Smooth muscle cell (in vitro differentiated cells): Measurements from ENCODE around the gene SIX4. TPM values are rescaled to one million over a fixed set of nuclear protein-coding genes. Genes with fewer than 3 reads are reported as not detected.

Experiments
- DNase-seq: peaks from one replicate; lab custom pipeline; 2025; ENCODE audit not compliant: unreplicated experiment; lab: John Stamatoyannopoulos, UW
- H2AFZ ChIP-seq: fragments of 200-600 bp; sonication (generic); 2 replicates; pipeline ENCODE4 v1.6.0; 2016; ENCODE audit warnings: antibody characterized with exemption, low read depth, mild to moderate bottlenecking
- H3F3A ChIP-seq: fragments of 200-600 bp; sonication (generic); 2 replicates; pipeline ENCODE4 v1.6.0; 2017; ENCODE audit warnings: antibody characterized with exemption, low read depth
- H3K27ac ChIP-seq: fragments of 200-600 bp; sonication (generic); 2 replicates; pipeline ENCODE4 v1.5.1; 2016; ENCODE audit warnings: low read depth, mild to moderate bottlenecking
- H3K27me3 ChIP-seq: fragments of 200-600 bp; sonication (generic); 2 replicates; pipeline ENCODE4 v1.6.1; 2016; ENCODE audit warnings: low read depth, mild to moderate bottlenecking
- H3K36me3 ChIP-seq: fragments of 200-600 bp; sonication (generic); 2 replicates; pipeline ENCODE4 v1.5.1; 2016; ENCODE audit warnings: low read depth
- H3K4me1 ChIP-seq: fragments of 200-600 bp; sonication (generic); 2 replicates; pipeline ENCODE4 v1.5.1; 2016; ENCODE audit warnings: low read depth
- H3K4me2 ChIP-seq: fragments of 200-600 bp; sonication (generic); 2 replicates; pipeline ENCODE4 v1.6.0; 2016; ENCODE audit warnings: mild to moderate bottlenecking
- H3K4me3 ChIP-seq: fragments of 200-600 bp; sonication (generic); 2 replicates; pipeline ENCODE4 v1.5.1; 2016; ENCODE audit warnings: mild to moderate bottlenecking
- H3K79me2 ChIP-seq: fragments of 200-600 bp; sonication (generic); 2 replicates; pipeline ENCODE4 v1.6.0; 2016; ENCODE audit warnings: low read depth, mild to moderate bottlenecking
- H3K9ac ChIP-seq: fragments of 200-600 bp; sonication (generic); 2 replicates; pipeline ENCODE4 v1.6.0; 2016; ENCODE audit warnings: low read depth
- H3K9me3 ChIP-seq: fragments of 200-600 bp; sonication (generic); replicated peaks from 2 replicates; pipeline ENCODE4 v1.5.1; 2016; ENCODE audit warnings: low read depth
- H4K20me1 ChIP-seq: fragments of 200-600 bp; sonication (generic); 2 replicates; pipeline ENCODE4 v1.6.0; 2016; ENCODE audit warnings: low read depth
- CTCF ChIP-seq: fragments of 200-600 bp; sonication (generic); IDR thresholded peaks from 2 replicates; pipeline ENCODE4 v1.5.1; 2017; ENCODE audit warnings: borderline replicate concordance, mild to moderate bottlenecking, antibody characterized with exemption; ENCODE audit not compliant: insufficient read depth, poor library complexity, severe bottlenecking
- WGBS: methylation state at CpG from one replicate; pipeline ENCODE4 v1.1.7; 2016; ENCODE audit warnings: low lambda C conversion rate; 5-methylcytosine and 5-hydroxymethylcytosine counted together
- polyA plus RNA-seq: library from polyadenylated mRNA; unstranded; fragments of >200 nt; fragmentation: Nextera tagmentation; extraction: Ambion mirVana; gene quantifications from 2 replicates; pipeline ENCODE4 v1.2.1, GENCODE V29; 2016
- total RNA-seq: library from RNA; depleted of rRNA; stranded (reverse); fragments of >200 nt; gene quantifications from 2 replicates; pipeline ENCODE4 v1.2.3, GENCODE V29; 2014

Gene SIX4
- total and polyA plus RNA-seq, 2 experiments from 2014 or later, result 2.1 to 13.3 TPM

GRCh38 chr14:60738843-60739508, 14.8 kb upstream of the SIX4 start:
- Histone ChIP-seq H3K4me1 (peaks cover 15% of the 10 kb centered on the region), H4K20me1 (peaks cover 58% of the 10 kb centered on the region), H3F3A (no peaks in the 10 kb centered on the region), H3K9me3 (no peaks in the 10 kb centered on the region), H3K27me3 (no peaks in the 10 kb centered on the region), H3K4me3 (no peak overlapping the region), H2AFZ (no peak overlapping the region), H3K27ac (no peak overlapping the region), H3K36me3 (no peaks in the 10 kb centered on the region), H3K79me2 (peaks cover 87% of the 10 kb centered on the region), H3K4me2 (no peak overlapping the region), H3K9ac (no peak overlapping the region)
- no peak for DNase-seq
- 91% methylated on average over 4 of the region's 4 CpGs for WGBS
- no peak for TF ChIP-seq CTCF

GRCh38 chr14:60736494-60736893, 12.3 kb upstream of the SIX4 start:
- WGBS, result 21% methylated on average over 4 of the region's 4 CpGs
- DNase-seq, result no peak

GRCh38 chr14:60735416-60735815, 11.3 kb upstream of the SIX4 start:
- Histone ChIP-seq H3K4me3 (peak overlapping the region; percentile 66), H3K79me2 (peaks cover 52% of the 10 kb centered on the region), H3K4me1 (peaks cover 15% of the 10 kb centered on the region), H3F3A (no peaks in the 10 kb centered on the region), H3K36me3 (no peaks in the 10 kb centered on the region), H2AFZ (peak overlapping the region; percentile 81), H3K4me2 (peak overlapping the region; percentile 90), H4K20me1 (peaks cover 25% of the 10 kb centered on the region), H3K27me3 (peaks cover 12% of the 10 kb centered on the region), H3K9me3 (no peaks in the 10 kb centered on the region), H3K9ac (peak overlapping the region; percentile 61), H3K27ac (no peak overlapping the region)
- WGBS, result 22% methylated on average over 5 of the region's 5 CpGs
- TF ChIP-seq CTCF, result no peak
- no peak for DNase-seq

More at GRCh38 chr14:60736494-60736893, 12.3 kb upstream of the SIX4 start:
- peaks cover 12% of the 10 kb centered on the region for H3K27me3 ChIP-seq
- H2AFZ ChIP-seq, result no peak overlapping the region
- peaks cover 35% of the 10 kb centered on the region for H4K20me1 ChIP-seq
- no peaks in the 10 kb centered on the region for H3K36me3 ChIP-seq
- H3K9me3 ChIP-seq, result no peaks in the 10 kb centered on the region
- H3K79me2 ChIP-seq, result peaks cover 62% of the 10 kb centered on the region
- H3K4me2 ChIP-seq, result peak overlapping the region; percentile 90
- peak overlapping the region; percentile 66 for H3K4me3 ChIP-seq
- H3K4me1 ChIP-seq, result peaks cover 15% of the 10 kb centered on the region
- H3F3A ChIP-seq, result no peaks in the 10 kb centered on the region
- H3K27ac ChIP-seq, result peak overlapping the region; percentile 13
- H3K9ac ChIP-seq, result no peak overlapping the region
- no peak for TF ChIP-seq CTCF
